A549 (cell line): ENCODE results near the gene CDK14. TPM values are rescaled to one million over a fixed set of nuclear protein-coding genes. Genes with fewer than 3 reads are reported as not detected.

Experiments used
- ATAC-seq, 2 experiments: fragments of 200-7000 bp in 1 of 2; fragments of >200 bp in 1 of 2; cut with Nextera tagmentation in 1 of 2; cut with Tn5 transposase in 1 of 2; 3 replicates each; pipeline versions ENCODE4 v1.8.0 to v1.9.1; 2018 to 2020; ENCODE audit warnings: mild to moderate bottlenecking in 1 of 2, moderate library complexity in 1 of 2
- CTCF ChIA-PET: fragments of 300-600 bp; sonication (Branson Sonifier 250); formaldehyde crosslinking; extraction: SDS; loops from one replicate; lab custom pipeline; 2021; ENCODE audit warnings: antibody characterized with exemption, inconsistent platforms; lab: Yijun Ruan, JAX
- POLR2A ChIA-PET: fragments of 350-600 bp; formaldehyde crosslinking; extraction: SDS; loops from one replicate; lab custom pipeline; 2021; ENCODE audit warnings: antibody characterized with exemption, inconsistent platforms; lab: Yijun Ruan, JAX
- DNase-seq, 2 experiments: peaks; one replicate each; pipeline versions ENCODE4 v3.0.0 to v3.0.0-alpha.2; 2011 to 2016; ENCODE audit warnings: low read depth in 1 of 2, low spot score in 1 of 2
- FAIRE-seq: peaks from 2 replicates; lab custom pipeline; 2011; peaks lifted over from hg19 to GRCh38; lab: Jason Lieb, UNC
- H3K27ac ChIP-seq, 2 experiments: fragments of >200 bp; sonication (Bioruptor Twin); formaldehyde crosslinking; 3 replicates each; pipeline ENCODE4 v1.5.1; 2016 to 2017
- H3K4me1 ChIP-seq: fragments of >200 bp; sonication (Bioruptor Twin); formaldehyde crosslinking; 3 replicates; pipeline ENCODE4 v1.6.1; 2016
- H3K4me2 ChIP-seq: fragments of >200 bp; sonication (Bioruptor Twin); formaldehyde crosslinking; 3 replicates; pipeline ENCODE4 v1.6.1; 2016
- H3K4me3 ChIP-seq: fragments of >200 bp; sonication (Bioruptor Twin); formaldehyde crosslinking; 3 replicates; pipeline ENCODE4 v1.5.1; 2016
- H3K9me3 ChIP-seq: fragments of >200 bp; sonication (Bioruptor Twin); formaldehyde crosslinking; 3 replicates; pipeline ENCODE4 v1.6.1; 2016
- BHLHE40 ChIP-seq: IDR thresholded peaks from 2 replicates; pipeline ENCODE4 v1.6.1; 2012; ENCODE audit warnings: low read depth, low read length, inconsistent platforms
- CBX8 ChIP-seq: fragments of 200-600 bp; sonication (generic); IDR thresholded peaks from 2 replicates; pipeline ENCODE4 v1.6.1; 2016
- CHD4 ChIP-seq: fragments of 200-600 bp; sonication (generic); IDR thresholded peaks from 2 replicates; pipeline ENCODE4 v1.6.1; 2016; ENCODE audit warnings: antibody characterized with exemption, mild to moderate bottlenecking, borderline replicate concordance
- CTCF ChIP-seq: fragments of >200 bp; sonication (Bioruptor Twin); formaldehyde crosslinking; IDR thresholded peaks from 3 replicates; pipeline ENCODE4 v1.5.1; 2016
- EHMT2 ChIP-seq: fragments of 200-600 bp; sonication (generic); IDR thresholded peaks from 2 replicates; pipeline ENCODE4 v1.6.1; 2016; ENCODE audit warnings: antibody characterized with exemption, low read depth, mild to moderate bottlenecking, moderate library complexity
- EP300 ChIP-seq, 2 experiments: fragments of >200 bp; sonication (Bioruptor Twin); formaldehyde crosslinking; IDR thresholded peaks; 2 replicates in 1 of 2; 3 replicates in 1 of 2; pipeline ENCODE4 v1.6.1; 2016 to 2017
- FOSB ChIP-seq: fragments of 250-450 bp; sonication (Bioruptor Pico); IDR thresholded peaks from 2 replicates; pipeline ENCODE4 v1.5.0; 2020; ENCODE audit warnings: mild to moderate bottlenecking, moderate library complexity
- FOSL2 ChIP-seq, 2 experiments: fragments of 450-650 bp in 1 of 2; fragments of >200 bp in 1 of 2; sonication (Bioruptor Twin) in 1 of 2; formaldehyde crosslinking; IDR thresholded peaks; 2 replicates each; pipeline versions ENCODE4 v1.5.0 to v1.6.1; 2016 to 2020; ENCODE audit warnings: mild to moderate bottlenecking in 1 of 2, moderate library complexity in 1 of 2
- FOXS1 ChIP-seq: fragments of 250-450 bp; sonication (Bioruptor Pico); IDR thresholded peaks from 2 replicates; pipeline ENCODE4 v1.5.0; 2020; ENCODE audit warnings: mild to moderate bottlenecking, moderate library complexity
- GATA3 ChIP-seq: IDR thresholded peaks from 2 replicates; pipeline ENCODE4 v1.6.1; 2012; ENCODE audit warnings: borderline replicate concordance
- HEYL ChIP-seq: fragments of 250-450 bp; sonication (Bioruptor Pico); IDR thresholded peaks from 2 replicates; pipeline ENCODE4 v1.8.0; 2021; ENCODE audit warnings: mild to moderate bottlenecking, moderate library complexity
- MAFK ChIP-seq: fragments of 450-650 bp; IDR thresholded peaks from 2 replicates; pipeline ENCODE4 v1.6.1; 2014; ENCODE audit not compliant: partially characterized antibody
- NPAS2 ChIP-seq: fragments of 250-450 bp; sonication (Bioruptor Pico); IDR thresholded peaks from 2 replicates; pipeline ENCODE4 v1.8.0; 2022; ENCODE audit warnings: mild to moderate bottlenecking, moderate library complexity, borderline replicate concordance
- PBX3 ChIP-seq: IDR thresholded peaks from 2 replicates; pipeline ENCODE4 v1.6.1; 2012
- PHF8 ChIP-seq: fragments of 200-600 bp; sonication (generic); IDR thresholded peaks from 2 replicates; pipeline ENCODE4 v1.6.1; 2016; ENCODE audit warnings: low read depth, mild to moderate bottlenecking, antibody characterized with exemption, moderate library complexity, borderline replicate concordance
- POLR2AphosphoS2 ChIP-seq: conservative IDR thresholded peaks from 2 replicates; pipeline ENCODE4 v1.6.1; 2012; ENCODE audit warnings: low read length, improper control_type of control experiment, inconsistent platforms
- RFX5 ChIP-seq: fragments of 450-650 bp; IDR thresholded peaks from 2 replicates; pipeline ENCODE4 v1.7.1; 2014; ENCODE audit warnings: antibody characterized with exemption, mild to moderate bottlenecking, moderate library complexity
- SMC3 ChIP-seq: fragments of >200 bp; sonication (Bioruptor Twin); formaldehyde crosslinking; IDR thresholded peaks from 3 replicates; pipeline ENCODE4 v1.6.1; 2018; ENCODE audit warnings: inconsistent platforms
- TP53 ChIP-seq: fragments of 250-450 bp; sonication (Bioruptor Pico); IDR thresholded peaks from 2 replicates; pipeline ENCODE4 v1.5.0; 2021; ENCODE audit warnings: mild to moderate bottlenecking, moderate library complexity
- ZFP36 ChIP-seq: fragments of 450-650 bp; IDR thresholded peaks from 2 replicates; pipeline ENCODE4 v1.6.1; 2014; ENCODE audit warnings: borderline replicate concordance; ENCODE audit not compliant: partially characterized antibody
- WGBS: methylation state at CpG from one replicate; pipeline ENCODE4 v1.1.6; 2017; ENCODE audit errors: missing lambda C conversion rate; 5-methylcytosine and 5-hydroxymethylcytosine counted together
- polyA plus RNA-seq, 4 experiments: library from polyadenylated mRNA; depleted of rRNA in 3 of 4; stranded (reverse); fragments of >200 nt; fragmentation: RNase III in 1 of 4; extraction: RNeasy Plus Mini Kit Qiagen cat#74134 plus additional on column Dnase treatment in 1 of 4; gene quantifications; 2 replicates in 3 of 4; 3 replicates in 1 of 4; pipeline ENCODE4 v1.2.3, GENCODE V29; 2011 to 2017
- TF ChIP-seq, protein P1 (sequence below): fragments of 250-450 bp; sonication (Bioruptor Pico); IDR thresholded peaks from 2 replicates; pipeline ENCODE4 v1.5.0; 2021; ENCODE audit warnings: mild to moderate bottlenecking, moderate library complexity, borderline replicate concordance
- TF ChIP-seq, protein P2 (sequence below): IDR thresholded peaks from 2 replicates; pipeline ENCODE4 v1.6.1; 2012

CDK14 gene
- polyA plus RNA-seq, 2 of the 4 experiments (the other 2 are of a cell fraction), result 0.21 to 0.23 TPM

GRCh38 chr7:90900628-90901356, 304.7 kb downstream of the CDK14 start:
- FAIRE-seq, result peak; percentile 23
- H3K4me3 ChIP-seq, result no peak overlapping the region
- no peak for DNase-seq
- no peak overlapping the region for H3K4me2 ChIP-seq
- H3K4me1 ChIP-seq, result no peaks in the 10 kb centered on the region
- H3K27ac ChIP-seq, result no peak overlapping the region
- ChIA-PET CTCF (no interaction called here), POLR2A (no interaction called here)
- 7% methylated on average over 4 of the region's 4 CpGs for WGBS
- no peak for TF ChIP-seq PHF8
- TF ChIP-seq, protein P1, sequence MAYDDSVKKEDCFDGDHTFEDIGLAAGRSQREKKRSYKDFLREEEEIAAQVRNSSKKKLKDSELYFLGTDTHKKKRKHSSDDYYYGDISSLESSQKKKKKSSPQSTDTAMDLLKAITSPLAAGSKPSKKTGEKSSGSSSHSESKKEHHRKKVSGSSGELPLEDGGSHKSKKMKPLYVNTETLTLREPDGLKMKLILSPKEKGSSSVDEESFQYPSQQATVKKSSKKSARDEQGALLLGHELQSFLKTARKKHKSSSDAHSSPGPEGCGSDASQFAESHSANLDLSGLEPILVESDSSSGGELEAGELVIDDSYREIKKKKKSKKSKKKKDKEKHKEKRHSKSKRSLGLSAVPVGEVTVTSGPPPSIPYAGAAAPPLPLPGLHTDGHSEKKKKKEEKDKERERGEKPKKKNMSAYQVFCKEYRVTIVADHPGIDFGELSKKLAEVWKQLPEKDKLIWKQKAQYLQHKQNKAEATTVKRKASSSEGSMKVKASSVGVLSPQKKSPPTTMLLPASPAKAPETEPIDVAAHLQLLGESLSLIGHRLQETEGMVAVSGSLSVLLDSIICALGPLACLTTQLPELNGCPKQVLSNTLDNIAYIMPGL (CRISPR knock-in tag), result no peak
- TF ChIP-seq EP300 (IDR thresholded peaks at IDR 0.05), result no peak
- TF ChIP-seq TP53 (CRISPR knock-in tag), result no peak
- no peak for TF ChIP-seq FOSL2 (IDR thresholded peaks at IDR 0.05)
- TF ChIP-seq FOSL2 (CRISPR knock-in tag; IDR thresholded peaks at IDR 0.05), result no peak
- no peak for TF ChIP-seq SMC3
- TF ChIP-seq, protein P2, sequence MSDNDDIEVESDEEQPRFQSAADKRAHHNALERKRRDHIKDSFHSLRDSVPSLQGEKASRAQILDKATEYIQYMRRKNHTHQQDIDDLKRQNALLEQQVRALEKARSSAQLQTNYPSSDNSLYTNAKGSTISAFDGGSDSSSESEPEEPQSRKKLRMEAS, result no peak
- TF ChIP-seq BHLHE40, result no peak
- no peak for TF ChIP-seq EHMT2
- no peak for TF ChIP-seq HEYL
- TF ChIP-seq FOXS1, result no peak
- no peak for TF ChIP-seq CTCF
- TF ChIP-seq CHD4, result no peak
- no peak for TF ChIP-seq GATA3
- no peak for TF ChIP-seq RFX5
- TF ChIP-seq NPAS2 (CRISPR knock-in tag), result no peak
- TF ChIP-seq POLR2AphosphoS2, result no peak
- TF ChIP-seq PBX3, result no peak
- no peak for TF ChIP-seq ZFP36
- no peaks in the 10 kb centered on the region for H3K9me3 ChIP-seq
- no peak for ATAC-seq

DNA sequence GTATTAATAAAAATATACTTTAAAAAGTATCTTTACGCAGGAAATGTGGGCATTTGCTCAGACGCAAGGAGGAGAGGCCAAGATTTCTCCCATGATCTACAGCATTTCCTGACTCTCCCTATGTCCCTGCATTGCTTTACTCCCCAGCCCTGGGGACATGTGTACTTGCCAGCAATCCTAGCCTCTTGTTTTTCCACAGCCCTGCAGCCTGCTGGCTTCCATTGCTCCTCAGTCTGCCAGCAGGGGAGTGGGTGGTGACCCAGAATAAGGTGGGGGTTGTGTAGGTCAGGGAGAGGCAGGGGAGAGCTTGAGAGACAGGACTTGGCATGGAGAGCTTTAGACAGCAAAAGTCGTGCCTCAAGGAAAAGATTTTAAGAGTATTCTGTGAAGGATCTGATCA, 307.7 kb downstream of the CDK14 start:
- WGBS, result 31% methylated on average over 3 of the region's 3 CpGs
- ChIA-PET CTCF (no interaction called here), POLR2A (no interaction called here)
- Histone ChIP-seq H3K27ac (no peak overlapping the region), H3K4me2 (no peak overlapping the region), H3K4me1 (no peaks in the 10 kb centered on the region), H3K9me3 (no peaks in the 10 kb centered on the region), H3K4me3 (no peak overlapping the region)
- no peak for DNase-seq
- no peak for TF ChIP-seq CBX8
- TF ChIP-seq ZFP36, result no peak
- no peak for TF ChIP-seq MAFK
- TF ChIP-seq HEYL, result no peak
- TF ChIP-seq, protein P1 (CRISPR knock-in tag), result no peak
- TF ChIP-seq FOSB (CRISPR knock-in tag), result no peak
- ATAC-seq, result no peak
- FAIRE-seq, result no peak
